H9 (cell line): Measurements from ENCODE around the gene TBC1D8B. TPM values are rescaled to one million over a fixed set of nuclear protein-coding genes. Genes with fewer than 3 reads are reported as not detected.

Experiments
- DNase-seq: peaks from one replicate; pipeline ENCODE4 v3.0.0-alpha.2; 2017
- H2AFZ ChIP-seq: one replicate; pipeline ENCODE4 v1.6.1; 2013; ENCODE audit warnings: mild to moderate bottlenecking, low read length, control low read depth, moderate library complexity
- H2AK5ac ChIP-seq: 2 replicates; pipeline ENCODE4 v1.6.1; 2013; ENCODE audit warnings: low read length, control low read depth, mixed read lengths; ENCODE audit not compliant: insufficient read length
- H2BK120ac ChIP-seq: one replicate; pipeline ENCODE4 v1.6.1; 2013; ENCODE audit warnings: low read depth, mild to moderate bottlenecking, low read length, control low read depth, inconsistent platforms; ENCODE audit not compliant: poor library complexity, severe bottlenecking
- H2BK12ac ChIP-seq: 2 replicates; pipeline ENCODE4 v1.6.1; 2013; ENCODE audit warnings: low read length, control low read depth, mixed read lengths, low read depth; ENCODE audit not compliant: insufficient read length
- H2BK15ac ChIP-seq: 2 replicates; pipeline ENCODE4 v1.6.1; 2013; ENCODE audit warnings: low read depth, low read length, control low read depth
- H2BK20ac ChIP-seq: one replicate; pipeline ENCODE4 v1.6.1; 2013; ENCODE audit warnings: low read depth, mild to moderate bottlenecking, low read length, control low read depth, inconsistent platforms; ENCODE audit not compliant: poor library complexity, severe bottlenecking
- H2BK5ac ChIP-seq: 2 replicates; pipeline ENCODE4 v1.6.1; 2013; ENCODE audit warnings: low read length, control low read depth, mixed read lengths; ENCODE audit not compliant: insufficient read length
- H3K14ac ChIP-seq: 2 replicates; pipeline ENCODE4 v1.6.1; 2013; ENCODE audit warnings: low read length, control low read depth; ENCODE audit not compliant: insufficient read depth
- H3K18ac ChIP-seq: 2 replicates; pipeline ENCODE4 v1.6.1; 2013; ENCODE audit warnings: low read depth, mild to moderate bottlenecking, mixed read lengths, low read length, control low read depth; ENCODE audit not compliant: insufficient read length
- H3K23ac ChIP-seq: 2 replicates; pipeline ENCODE4 v1.6.1; 2013; ENCODE audit warnings: low read length, control low read depth, mixed read lengths, low read depth; ENCODE audit not compliant: insufficient read length
- H3K23me2 ChIP-seq: 2 replicates; pipeline ENCODE4 v1.6.1; 2013; ENCODE audit warnings: low read depth, mild to moderate bottlenecking, mixed read lengths, low read length, control low read depth; ENCODE audit not compliant: insufficient read length, poor library complexity, severe bottlenecking
- H3K27ac ChIP-seq: 2 replicates; pipeline ENCODE4 v1.5.1; 2013; ENCODE audit warnings: low read length, control low read depth, mixed read lengths, low read depth; ENCODE audit not compliant: insufficient read length
- H3K27me3 ChIP-seq: 2 replicates; pipeline ENCODE4 v1.6.1; 2013; ENCODE audit warnings: low read length, control low read depth, inconsistent platforms; ENCODE audit not compliant: insufficient read depth
- H3K4ac ChIP-seq: 2 replicates; pipeline ENCODE4 v1.6.1; 2013; ENCODE audit warnings: low read depth, mild to moderate bottlenecking, control low read depth, inconsistent platforms, low read length, moderate library complexity
- H3K4me1 ChIP-seq: 2 replicates; pipeline ENCODE4 v1.6.1; 2013; ENCODE audit warnings: low read length, control low read depth, inconsistent platforms; ENCODE audit not compliant: insufficient read depth
- H3K4me2 ChIP-seq: 2 replicates; pipeline ENCODE4 v1.6.1; 2013; ENCODE audit warnings: low read length, control low read depth, mixed read lengths; ENCODE audit not compliant: insufficient read length, insufficient read depth
- H3K56ac ChIP-seq: 2 replicates; pipeline ENCODE4 v1.6.1; 2013; ENCODE audit warnings: low read depth, mild to moderate bottlenecking, mixed read lengths, low read length, control low read depth; ENCODE audit not compliant: insufficient read length
- H3K79me1 ChIP-seq: 2 replicates; pipeline ENCODE4 v1.6.1; 2013; ENCODE audit warnings: low read depth, mild to moderate bottlenecking, moderate library complexity, low read length, control low read depth, inconsistent platforms; ENCODE audit not compliant: insufficient read depth, poor library complexity, severe bottlenecking
- H3K79me2 ChIP-seq: 2 replicates; pipeline ENCODE4 v1.6.1; 2013; ENCODE audit warnings: low read length, control low read depth, inconsistent platforms; ENCODE audit not compliant: insufficient read depth
- H3K9ac ChIP-seq: 2 replicates; pipeline ENCODE4 v1.6.1; 2013; ENCODE audit warnings: low read length, control low read depth, mixed read lengths; ENCODE audit not compliant: insufficient read length; ENCODE audit errors: extremely low read depth
- H3K9me3 ChIP-seq: one replicate; pipeline ENCODE4 v1.6.1; 2013; ENCODE audit warnings: low read depth, low read length, inconsistent platforms; ENCODE audit not compliant: control insufficient read depth
- H3T11ph ChIP-seq: one replicate; pipeline ENCODE4 v1.6.1; 2013; ENCODE audit warnings: mild to moderate bottlenecking, low read length, control low read depth, inconsistent platforms
- H4K20me1 ChIP-seq: one replicate; pipeline ENCODE4 v1.6.1; 2013; ENCODE audit not compliant: control insufficient read depth, insufficient read length, insufficient read depth
- H4K5ac ChIP-seq: 2 replicates; pipeline ENCODE4 v1.6.1; 2013; ENCODE audit warnings: low read depth, mild to moderate bottlenecking, mixed read lengths, low read length, control low read depth; ENCODE audit not compliant: insufficient read length
- H4K8ac ChIP-seq: replicated peaks from 2 replicates; pipeline ENCODE4 v1.6.1; 2013; ENCODE audit warnings: low read length, control low read depth, mixed read lengths, low read depth; ENCODE audit not compliant: insufficient read length
- H4K91ac ChIP-seq: 2 replicates; pipeline ENCODE4 v1.6.1; 2013; ENCODE audit warnings: low read depth, mild to moderate bottlenecking, moderate library complexity, mixed read lengths, low read length, control low read depth; ENCODE audit not compliant: insufficient read length
- H3K27ac Mint-ChIP-seq, 3 experiments: 2 replicates in 2 of 3; 3 replicates in 1 of 3; pipeline ENCODE4 v1.8.0; 2020 to 2021; ENCODE audit warnings: mixed read lengths in 3 of 3, mild to moderate bottlenecking in 1 of 3, moderate library complexity in 1 of 3
- H3K27me3 Mint-ChIP-seq: 2 replicates; pipeline ENCODE4 v1.8.0; 2021; ENCODE audit warnings: low read depth, mild to moderate bottlenecking, moderate library complexity, mixed read lengths
- H3K36me3 Mint-ChIP-seq, 3 experiments: 2 replicates in 2 of 3; 3 replicates in 1 of 3; pipeline ENCODE4 v1.8.0; 2020 to 2021; ENCODE audit warnings: low read depth in 3 of 3, mixed read lengths in 3 of 3; ENCODE audit not compliant: insufficient read depth in 1 of 3
- H3K4me1 Mint-ChIP-seq, 2 experiments: 2 replicates each; pipeline ENCODE4 v1.8.0; 2020; ENCODE audit warnings: mixed read lengths in 2 of 2
- H3K4me3 Mint-ChIP-seq, 2 experiments: 2 replicates in 1 of 2; 3 replicates in 1 of 2; pipeline ENCODE4 v1.8.0; 2020 to 2021; ENCODE audit warnings: mild to moderate bottlenecking in 2 of 2, mixed read lengths in 2 of 2, moderate library complexity in 1 of 2
- H3K9me3 Mint-ChIP-seq, 2 experiments: 2 replicates in 1 of 2; 3 replicates in 1 of 2; pipeline ENCODE4 v1.8.0; 2020; ENCODE audit warnings: mild to moderate bottlenecking in 2 of 2, mixed read lengths in 2 of 2, moderate library complexity in 1 of 2
- WGBS: extraction: QIAGEN DNeasy Blood & Tissue Kit; methylation state at CpG from one replicate; pipeline ENCODE4 v1.1.7; 2013; ENCODE audit warnings: missing lambda C conversion rate, low lambda C conversion rate, mixed read lengths; ENCODE audit not compliant: insufficient read length; ENCODE audit errors: extremely low coverage; 5-methylcytosine and 5-hydroxymethylcytosine counted together
- total RNA-seq: library from RNA; stranded (reverse); gene quantifications from 2 replicates; pipeline ENCODE4 v1.2.1, GENCODE V29; 2021
- TF ChIP-seq, protein P1 (sequence below): fragments of 200-600 bp; sonication (generic); conservative IDR thresholded peaks from 3 replicates; pipeline ENCODE4 v1.8.0; 2021; ENCODE audit warnings: antibody characterized with exemption, mild to moderate bottlenecking

Gene TBC1D8B
- total RNA-seq, 1 experiment from 2014 or later, result 2.6 TPM

DNA sequence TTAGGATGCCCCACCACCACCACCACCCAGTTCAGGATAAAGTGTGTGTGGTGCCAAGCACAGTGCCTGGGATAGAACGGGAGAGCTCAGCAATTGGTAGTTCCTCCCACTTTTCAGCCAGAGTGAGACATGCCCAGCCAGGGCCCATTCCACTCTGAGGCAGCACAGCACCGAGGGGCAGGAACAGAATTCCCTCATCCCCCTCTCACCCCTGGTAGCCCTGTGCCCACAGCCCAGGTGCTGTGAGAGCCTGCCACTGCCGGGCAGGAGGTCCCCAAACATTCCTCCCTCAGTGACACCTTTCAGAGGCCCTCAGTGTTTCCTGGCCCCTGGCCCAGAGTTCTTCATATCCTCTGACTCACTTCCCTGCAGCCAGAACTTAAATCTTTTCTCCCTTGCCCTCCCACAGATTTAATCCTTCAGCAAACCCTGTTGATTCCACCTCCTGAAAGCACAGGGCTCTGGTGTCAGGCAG lies 92.5 kb downstream of the TBC1D8B start:
- Histone ChIP-seq H3K4me1 (no peaks in the 10 kb centered on the region), H3K56ac (no peak overlapping the region), H3K23me2 (no peaks in the 10 kb centered on the region), H2AFZ (no peak overlapping the region), H2BK5ac (no peak overlapping the region), H3K27ac (no peak overlapping the region), H3K79me2 (no peaks in the 10 kb centered on the region), H2BK15ac (no peak overlapping the region), H3K4ac (no peak overlapping the region), H2BK120ac (no peak overlapping the region), H4K5ac (no peak overlapping the region), H3K23ac (no peak overlapping the region), H3K9me3 (no peaks in the 10 kb centered on the region), H2AK5ac (no peak overlapping the region), H3K18ac (no peak overlapping the region), H2BK12ac (no peak overlapping the region), H3K14ac (no peak overlapping the region), H3K9ac (no peak overlapping the region), H3K79me1 (no peaks in the 10 kb centered on the region), H3K4me2 (no peak overlapping the region), H4K8ac (no peak overlapping the region), H2BK20ac (no peak overlapping the region), H4K20me1 (no peaks in the 10 kb centered on the region), H3K27me3 (no peaks in the 10 kb centered on the region), H4K91ac (no peak overlapping the region), H3T11ph (no peak overlapping the region)
- peaks cover 2% of the 10 kb centered on the region; the same call in 1 of the 2 replicates for H3K27me3 Mint-ChIP-seq
- TF ChIP-seq, protein P1, sequence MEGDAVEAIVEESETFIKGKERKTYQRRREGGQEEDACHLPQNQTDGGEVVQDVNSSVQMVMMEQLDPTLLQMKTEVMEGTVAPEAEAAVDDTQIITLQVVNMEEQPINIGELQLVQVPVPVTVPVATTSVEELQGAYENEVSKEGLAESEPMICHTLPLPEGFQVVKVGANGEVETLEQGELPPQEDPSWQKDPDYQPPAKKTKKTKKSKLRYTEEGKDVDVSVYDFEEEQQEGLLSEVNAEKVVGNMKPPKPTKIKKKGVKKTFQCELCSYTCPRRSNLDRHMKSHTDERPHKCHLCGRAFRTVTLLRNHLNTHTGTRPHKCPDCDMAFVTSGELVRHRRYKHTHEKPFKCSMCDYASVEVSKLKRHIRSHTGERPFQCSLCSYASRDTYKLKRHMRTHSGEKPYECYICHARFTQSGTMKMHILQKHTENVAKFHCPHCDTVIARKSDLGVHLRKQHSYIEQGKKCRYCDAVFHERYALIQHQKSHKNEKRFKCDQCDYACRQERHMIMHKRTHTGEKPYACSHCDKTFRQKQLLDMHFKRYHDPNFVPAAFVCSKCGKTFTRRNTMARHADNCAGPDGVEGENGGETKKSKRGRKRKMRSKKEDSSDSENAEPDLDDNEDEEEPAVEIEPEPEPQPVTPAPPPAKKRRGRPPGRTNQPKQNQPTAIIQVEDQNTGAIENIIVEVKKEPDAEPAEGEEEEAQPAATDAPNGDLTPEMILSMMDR, result no peak
- no CpG with 5 or more reads among the region's 3 CpGs for WGBS
- H3K4me3 Mint-ChIP-seq, result no peak overlapping the region
- H3K9me3 Mint-ChIP-seq, result peaks cover 0 to 55% of the 10 kb centered on the region in 2 experiments; a peak in 2 of 5 replicates
- H3K27ac Mint-ChIP-seq, result no peak overlapping the region
- DNase-seq, result no peak
- H3K4me1 Mint-ChIP-seq, result peaks cover 9 to 15% of the 10 kb centered on the region in 2 experiments
- no peaks in the 10 kb centered on the region; a peak in 1 of 7 replicates for H3K36me3 Mint-ChIP-seq
